ENCODE data around the gene CD22. TPM values are rescaled to one million over a fixed set of nuclear protein-coding genes. Genes with fewer than 3 reads are reported as not detected.

Gene CD22
- total RNA-seq, 1 experiment from 2014 or later = 0.56 TPM

DNA sequence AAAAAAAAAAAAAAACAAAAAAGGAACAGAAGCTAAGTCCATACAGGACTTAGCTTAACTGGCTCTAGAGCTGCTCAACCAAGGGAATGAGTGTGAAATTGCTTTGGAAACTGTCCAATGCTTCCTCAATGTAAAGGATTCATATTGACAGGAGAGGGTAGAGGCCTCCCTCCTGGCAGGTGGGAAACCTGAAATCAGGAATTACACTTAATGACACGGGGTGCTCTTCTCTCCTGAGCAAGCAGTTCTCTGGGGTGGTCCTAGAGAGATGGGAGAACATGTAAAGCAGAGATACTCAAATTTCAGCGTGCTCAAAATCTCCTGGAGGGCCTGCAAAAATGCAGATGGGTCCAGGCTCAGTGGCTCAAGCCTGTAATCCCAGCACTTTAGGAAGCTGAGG lies 40.7 kb upstream of the CD22 start:
- DNase-seq (ENCODE audit: unreplicated experiment) = no peak
- H3K27ac Mint-ChIP-seq (ENCODE audit: low read depth, unreplicated experiment) = no peak overlapping the region
- H3K9me3 Mint-ChIP-seq (ENCODE audit: unreplicated experiment) = no peaks in the 10 kb centered on the region
- no TSS peak for BruUV-seq (replicated peaks)
- TF ChIP-seq, protein P1, sequence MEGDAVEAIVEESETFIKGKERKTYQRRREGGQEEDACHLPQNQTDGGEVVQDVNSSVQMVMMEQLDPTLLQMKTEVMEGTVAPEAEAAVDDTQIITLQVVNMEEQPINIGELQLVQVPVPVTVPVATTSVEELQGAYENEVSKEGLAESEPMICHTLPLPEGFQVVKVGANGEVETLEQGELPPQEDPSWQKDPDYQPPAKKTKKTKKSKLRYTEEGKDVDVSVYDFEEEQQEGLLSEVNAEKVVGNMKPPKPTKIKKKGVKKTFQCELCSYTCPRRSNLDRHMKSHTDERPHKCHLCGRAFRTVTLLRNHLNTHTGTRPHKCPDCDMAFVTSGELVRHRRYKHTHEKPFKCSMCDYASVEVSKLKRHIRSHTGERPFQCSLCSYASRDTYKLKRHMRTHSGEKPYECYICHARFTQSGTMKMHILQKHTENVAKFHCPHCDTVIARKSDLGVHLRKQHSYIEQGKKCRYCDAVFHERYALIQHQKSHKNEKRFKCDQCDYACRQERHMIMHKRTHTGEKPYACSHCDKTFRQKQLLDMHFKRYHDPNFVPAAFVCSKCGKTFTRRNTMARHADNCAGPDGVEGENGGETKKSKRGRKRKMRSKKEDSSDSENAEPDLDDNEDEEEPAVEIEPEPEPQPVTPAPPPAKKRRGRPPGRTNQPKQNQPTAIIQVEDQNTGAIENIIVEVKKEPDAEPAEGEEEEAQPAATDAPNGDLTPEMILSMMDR (IDR thresholded peaks at IDR 0.05; ENCODE audit: unreplicated experiment) = no peak
- intact Hi-C loops (cut with micrococcal nuclease) = no loop called here
- H3K36me3 Mint-ChIP-seq (ENCODE audit: insufficient read depth, unreplicated experiment) = no peaks in the 10 kb centered on the region
- no peak overlapping the region for H3K4me3 Mint-ChIP-seq (ENCODE audit: unreplicated experiment)
- no peaks in the 10 kb centered on the region for H3K4me1 Mint-ChIP-seq (ENCODE audit: insufficient read depth, unreplicated experiment)
- CTCF ChIA-PET = interaction anchor here (0.6 kb wide), 1 partner anchor 184 kb away, joined by 3 read pairs; no protein-coding TSS in a partner anchor
- POLR2A ChIA-PET = no interaction called here
- peaks cover 49% of the 10 kb centered on the region for H3K27me3 Mint-ChIP-seq (ENCODE audit: insufficient read depth, unreplicated experiment)

GRCh38 chr19:35288906-35289305 lies 40.1 kb upstream of the CD22 start:
- H3K36me3 Mint-ChIP-seq (ENCODE audit: insufficient read depth, unreplicated experiment) = no peaks in the 10 kb centered on the region
- H3K27ac Mint-ChIP-seq (ENCODE audit: low read depth, unreplicated experiment) = no peak overlapping the region
- no peaks in the 10 kb centered on the region for H3K4me1 Mint-ChIP-seq (ENCODE audit: insufficient read depth, unreplicated experiment)
- H3K27me3 Mint-ChIP-seq (ENCODE audit: insufficient read depth, unreplicated experiment) = peaks cover 49% of the 10 kb centered on the region
- DNase-seq (ENCODE audit: unreplicated experiment) = no peak
- intact Hi-C loops (cut with micrococcal nuclease) = no loop called here
- TF ChIP-seq, protein P1 (IDR thresholded peaks at IDR 0.05; ENCODE audit: unreplicated experiment) = no peak
- no TSS peak for BruUV-seq (replicated peaks)
- no peak overlapping the region for H3K4me3 Mint-ChIP-seq (ENCODE audit: unreplicated experiment)
- H3K9me3 Mint-ChIP-seq (ENCODE audit: unreplicated experiment) = no peaks in the 10 kb centered on the region
- POLR2A ChIA-PET = no interaction called here
- CTCF ChIA-PET = interaction anchor here (0.6 to 0.7 kb wide), 3 partner anchors 40 to 184 kb away, joined by 3 read pairs; no protein-coding TSS in a partner anchor

- TF ChIP-seq, protein P1 (IDR thresholded peaks at IDR 0.05; ENCODE audit: unreplicated experiment) = no peak
- H3K4me1 Mint-ChIP-seq (ENCODE audit: insufficient read depth, unreplicated experiment) = no peaks in the 10 kb centered on the region
- H3K27me3 Mint-ChIP-seq (ENCODE audit: insufficient read depth, unreplicated experiment) = peaks cover 47% of the 10 kb centered on the region
- no peak overlapping the region for H3K4me3 Mint-ChIP-seq (ENCODE audit: unreplicated experiment)
- H3K9me3 Mint-ChIP-seq (ENCODE audit: unreplicated experiment) = no peaks in the 10 kb centered on the region
- no TSS peak for BruUV-seq (replicated peaks)
- no peaks in the 10 kb centered on the region for H3K36me3 Mint-ChIP-seq (ENCODE audit: insufficient read depth, unreplicated experiment)
- no peak for DNase-seq (ENCODE audit: unreplicated experiment)
- ChIA-PET CTCF (interaction anchor here (1.3 kb wide), 1 partner anchor 10 kb away, joined by 4 read pairs; no protein-coding TSS in a partner anchor), POLR2A (no interaction called here)
- H3K27ac Mint-ChIP-seq (ENCODE audit: low read depth, unreplicated experiment) = no peak overlapping the region
- intact Hi-C loops (cut with micrococcal nuclease) = no loop called here
Measured at GRCh38 chr19:35290381-35291127, 38.4 kb upstream of the CD22 start.

GRCh38 chr19:35291259-35291658 lies 37.7 kb upstream of the CD22 start:
- no peaks in the 10 kb centered on the region for H3K36me3 Mint-ChIP-seq (ENCODE audit: insufficient read depth, unreplicated experiment)
- no peaks in the 10 kb centered on the region for H3K9me3 Mint-ChIP-seq (ENCODE audit: unreplicated experiment)
- no peak for DNase-seq (ENCODE audit: unreplicated experiment)
- intact Hi-C loops (cut with micrococcal nuclease) = no loop called here
- H3K27me3 Mint-ChIP-seq (ENCODE audit: insufficient read depth, unreplicated experiment) = peaks cover 47% of the 10 kb centered on the region
- H3K4me3 Mint-ChIP-seq (ENCODE audit: unreplicated experiment) = no peak overlapping the region
- no peak overlapping the region for H3K27ac Mint-ChIP-seq (ENCODE audit: low read depth, unreplicated experiment)
- no peaks in the 10 kb centered on the region for H3K4me1 Mint-ChIP-seq (ENCODE audit: insufficient read depth, unreplicated experiment)
- no TSS peak for BruUV-seq (replicated peaks)
- ChIA-PET CTCF (interaction anchor here (0.7 to 1.3 kb wide), 2 partner anchors 10 to 13 kb away, joined by 3 to 4 read pairs; no protein-coding TSS in a partner anchor), POLR2A (no interaction called here)
- TF ChIP-seq, protein P1 (IDR thresholded peaks at IDR 0.05; ENCODE audit: unreplicated experiment) = no peak

All from MCF 10A (cell line).